Neural cell (in vitro differentiated cells): Measurements from ENCODE around the gene IL17RC.

Experiments
- CTCF ChIP-seq: fragments of 450-650 bp; IDR thresholded peaks from 2 replicates; pipeline ENCODE4 v1.5.1; 2014; ENCODE audit warnings: antibody characterized with exemption, mild to moderate bottlenecking, moderate library complexity; ENCODE audit not compliant: poor library complexity, severe bottlenecking
- EP300 ChIP-seq: fragments of 450-650 bp; conservative IDR thresholded peaks from 2 replicates; pipeline ENCODE4 v1.6.1; 2014; ENCODE audit warnings: antibody characterized with exemption, mild to moderate bottlenecking, moderate library complexity; ENCODE audit not compliant: poor library complexity, severe bottlenecking
- EZH2 ChIP-seq: fragments of 200-600, 300-800 bp; shearing (Covaris generic), sonication (generic); IDR thresholded peaks from 2 replicates; pipeline ENCODE4 v1.6.1; 2014; ENCODE audit warnings: antibody characterized with exemption, low read length, borderline replicate concordance, mild to moderate bottlenecking; ENCODE audit not compliant: insufficient read depth, poor library complexity, severe bottlenecking
- MXI1 ChIP-seq: fragments of 450-650 bp; conservative IDR thresholded peaks from 2 replicates; pipeline ENCODE4 v1.6.1; 2014; ENCODE audit warnings: antibody characterized with exemption, mild to moderate bottlenecking; ENCODE audit not compliant: poor library complexity, severe bottlenecking
- POLR2AphosphoS5 ChIP-seq: IDR thresholded peaks from 2 replicates; pipeline ENCODE4 v1.6.1; 2012
- RAD21 ChIP-seq: fragments of 450-650 bp; conservative IDR thresholded peaks from 2 replicates; pipeline ENCODE4 v1.6.1; 2014; ENCODE audit warnings: antibody characterized with exemption, mild to moderate bottlenecking, moderate library complexity
- SMC3 ChIP-seq: fragments of 450-650 bp; conservative IDR thresholded peaks from 2 replicates; pipeline ENCODE4 v1.6.1; 2014; ENCODE audit warnings: antibody characterized with exemption, mild to moderate bottlenecking, moderate library complexity; ENCODE audit not compliant: poor library complexity

GRCh38 chr3:9887480-9887879 is 29.4 kb upstream of the IL17RC start:
- TF ChIP-seq CTCF (no peak), SMC3 (no peak), POLR2AphosphoS5 (no peak), EZH2 (no peak), EP300 (no peak), MXI1 (no peak), RAD21 (no peak)
